Kidney tubule cell (primary cell): Measurements from ENCODE around the gene MAST2.
"Not testable (repeated sequence)": the region's sequence is repeated elsewhere in the genome, so short reads cannot be mapped to it uniquely, and the experiment has no call there.

Experiments used
- DNase-seq: peaks from one replicate; pipeline ENCODE4 v3.0.0-alpha.2; 2018; ENCODE audit warnings: low spot score

The MAST2 gene

DNA sequence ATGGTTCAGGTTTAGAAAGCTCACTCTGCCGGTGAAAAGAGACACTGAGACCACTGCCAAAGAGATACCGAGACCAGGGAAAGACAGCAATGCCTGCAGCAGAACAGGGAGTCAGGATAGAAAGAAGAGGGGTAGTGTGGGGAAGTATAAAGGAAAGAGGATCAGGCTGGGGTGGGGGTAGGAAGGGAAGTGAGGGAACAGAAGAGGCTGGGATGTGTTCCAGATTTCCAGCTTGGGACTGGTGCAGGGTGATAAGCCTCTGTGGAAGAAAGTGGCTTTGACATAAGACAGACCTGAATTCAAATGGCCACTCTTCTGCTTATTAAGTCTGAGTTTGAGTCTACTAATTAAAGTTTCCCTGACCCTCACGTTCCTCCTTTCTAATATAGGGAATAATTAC lies 223.1 kb downstream of the MAST2 start:
- DNase-seq, result no peak

DNA sequence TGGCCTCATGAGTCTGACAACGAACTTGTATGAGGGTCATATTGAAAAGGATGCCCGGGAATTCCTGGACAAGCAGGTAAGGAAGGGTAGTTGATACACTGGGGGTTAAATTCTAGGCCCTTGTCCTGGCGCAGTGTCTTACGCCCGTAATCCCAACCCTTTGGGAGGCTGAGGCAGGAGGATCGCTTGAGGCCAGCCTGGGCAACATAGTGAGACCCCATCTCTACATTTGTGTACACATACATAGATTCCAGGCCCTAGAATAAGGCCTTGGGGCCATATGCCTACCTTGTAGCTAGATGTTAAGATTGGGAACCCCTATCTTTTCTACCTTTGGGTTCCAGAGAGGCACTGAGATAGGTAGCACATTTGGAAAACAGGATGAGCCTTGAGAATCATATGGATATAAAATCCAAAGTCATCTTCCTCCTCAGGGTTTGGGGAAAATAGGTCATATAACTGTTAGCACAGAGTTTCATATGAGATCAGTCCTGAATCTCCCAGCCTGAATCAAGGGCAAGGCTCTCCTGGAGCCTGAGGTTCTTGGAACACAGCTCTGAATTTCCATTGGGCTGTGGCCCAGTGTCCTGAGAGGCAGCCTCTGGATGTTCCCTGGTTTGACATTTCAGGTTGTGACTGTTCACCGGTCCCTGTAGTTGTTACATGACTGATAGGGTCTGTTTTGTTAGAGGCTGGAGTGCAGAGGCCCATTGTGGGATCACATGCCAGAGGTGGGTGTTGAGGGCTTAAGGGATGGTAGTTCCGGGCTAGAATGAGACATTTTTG lies 224.6 kb downstream of the MAST2 start:
- no peak for DNase-seq

DNA sequence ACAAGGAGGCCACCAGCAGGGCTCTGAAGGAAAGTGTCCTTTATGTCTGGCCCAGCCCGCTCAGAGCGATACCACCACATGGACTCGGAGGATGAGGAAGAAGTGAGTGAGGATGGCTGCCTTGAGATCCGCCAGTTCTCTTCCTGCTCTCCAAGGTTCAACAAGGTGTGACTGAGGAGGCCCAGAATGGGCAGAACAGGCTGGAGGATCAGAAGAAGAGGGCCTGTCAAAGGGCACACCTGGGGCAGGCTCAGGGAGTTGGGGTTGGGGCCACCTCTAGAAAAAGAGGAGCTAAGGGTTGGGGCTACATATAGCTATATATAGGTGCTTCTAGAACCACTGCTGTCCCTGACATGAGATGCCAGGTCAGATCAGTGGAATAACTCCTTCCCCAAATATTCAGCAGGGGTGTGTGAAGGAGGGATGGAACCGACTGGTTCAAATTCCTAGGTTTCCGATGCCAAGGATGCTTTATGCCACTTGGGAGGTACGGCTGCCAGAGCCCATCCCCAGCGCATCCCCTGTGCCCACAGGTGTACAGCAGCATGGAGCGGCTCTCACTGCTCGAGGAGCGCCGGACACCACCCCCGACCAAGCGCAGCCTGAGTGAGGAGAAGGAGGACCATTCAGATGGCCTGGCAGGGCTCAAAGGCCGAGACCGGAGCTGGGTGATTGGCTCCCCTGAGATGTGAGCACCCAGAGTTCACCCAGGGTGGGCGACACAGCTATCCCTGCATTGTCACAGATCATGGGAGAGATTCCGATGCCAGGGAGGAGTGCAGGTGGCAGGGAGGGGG lies 226.9 kb downstream of the MAST2 start:
- no peak for DNase-seq

DNA sequence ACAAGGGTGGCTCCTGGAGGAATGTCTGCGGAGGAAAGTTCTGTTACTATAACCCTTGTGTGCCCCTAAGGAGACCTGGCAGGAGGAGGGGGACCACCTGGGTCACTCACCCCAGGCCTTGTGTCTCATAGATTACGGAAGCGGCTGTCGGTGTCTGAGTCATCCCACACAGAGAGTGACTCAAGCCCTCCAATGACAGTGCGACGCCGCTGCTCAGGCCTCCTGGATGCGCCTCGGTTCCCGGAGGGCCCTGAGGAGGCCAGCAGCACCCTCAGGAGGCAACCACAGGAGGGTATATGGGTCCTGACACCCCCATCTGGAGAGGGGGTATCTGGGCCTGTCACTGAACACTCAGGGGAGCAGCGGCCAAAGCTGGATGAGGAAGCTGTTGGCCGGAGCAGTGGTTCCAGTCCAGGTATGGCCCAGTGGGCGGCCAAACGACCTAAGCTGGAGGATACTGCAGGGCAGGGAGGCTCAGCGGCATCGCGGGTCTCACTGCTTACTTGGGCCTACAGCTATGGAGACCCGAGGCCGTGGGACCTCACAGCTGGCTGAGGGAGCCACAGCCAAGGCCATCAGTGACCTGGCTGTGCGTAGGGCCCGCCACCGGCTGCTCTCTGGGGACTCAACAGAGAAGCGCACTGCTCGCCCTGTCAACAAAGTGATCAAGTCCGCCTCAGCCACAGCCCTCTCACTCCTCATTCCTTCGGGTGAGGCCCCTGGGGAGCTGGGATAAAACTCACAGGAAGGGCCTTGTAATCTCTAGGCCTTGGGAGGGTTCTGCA lies 227.7 kb downstream of the MAST2 start:
- DNase-seq, result no peak

DNA sequence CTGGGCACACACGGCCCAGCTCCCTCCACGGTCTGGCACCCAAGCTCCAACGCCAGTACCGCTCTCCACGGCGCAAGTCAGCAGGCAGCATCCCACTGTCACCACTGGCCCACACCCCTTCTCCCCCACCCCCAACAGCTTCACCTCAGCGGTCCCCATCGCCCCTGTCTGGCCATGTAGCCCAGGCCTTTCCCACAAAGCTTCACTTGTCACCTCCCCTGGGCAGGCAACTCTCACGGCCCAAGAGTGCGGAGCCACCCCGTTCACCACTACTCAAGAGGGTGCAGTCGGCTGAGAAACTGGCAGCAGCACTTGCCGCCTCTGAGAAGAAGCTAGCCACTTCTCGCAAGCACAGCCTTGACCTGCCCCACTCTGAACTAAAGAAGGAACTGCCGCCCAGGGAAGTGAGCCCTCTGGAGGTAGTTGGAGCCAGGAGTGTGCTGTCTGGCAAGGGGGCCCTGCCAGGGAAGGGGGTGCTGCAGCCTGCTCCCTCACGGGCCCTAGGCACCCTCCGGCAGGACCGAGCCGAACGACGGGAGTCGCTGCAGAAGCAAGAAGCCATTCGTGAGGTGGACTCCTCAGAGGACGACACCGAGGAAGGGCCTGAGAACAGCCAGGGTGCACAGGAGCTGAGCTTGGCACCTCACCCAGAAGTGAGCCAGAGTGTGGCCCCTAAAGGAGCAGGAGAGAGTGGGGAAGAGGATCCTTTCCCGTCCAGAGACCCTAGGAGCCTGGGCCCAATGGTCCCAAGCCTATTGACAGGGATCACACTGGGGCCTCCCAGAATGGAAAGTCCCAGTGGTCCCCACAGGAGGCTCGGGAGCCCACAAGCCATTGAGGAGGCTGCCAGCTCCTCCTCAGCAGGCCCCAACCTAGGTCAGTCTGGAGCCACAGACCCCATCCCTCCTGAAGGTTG lies 231.4 kb downstream of the MAST2 start:
- DNase-seq, result no peak

DNA sequence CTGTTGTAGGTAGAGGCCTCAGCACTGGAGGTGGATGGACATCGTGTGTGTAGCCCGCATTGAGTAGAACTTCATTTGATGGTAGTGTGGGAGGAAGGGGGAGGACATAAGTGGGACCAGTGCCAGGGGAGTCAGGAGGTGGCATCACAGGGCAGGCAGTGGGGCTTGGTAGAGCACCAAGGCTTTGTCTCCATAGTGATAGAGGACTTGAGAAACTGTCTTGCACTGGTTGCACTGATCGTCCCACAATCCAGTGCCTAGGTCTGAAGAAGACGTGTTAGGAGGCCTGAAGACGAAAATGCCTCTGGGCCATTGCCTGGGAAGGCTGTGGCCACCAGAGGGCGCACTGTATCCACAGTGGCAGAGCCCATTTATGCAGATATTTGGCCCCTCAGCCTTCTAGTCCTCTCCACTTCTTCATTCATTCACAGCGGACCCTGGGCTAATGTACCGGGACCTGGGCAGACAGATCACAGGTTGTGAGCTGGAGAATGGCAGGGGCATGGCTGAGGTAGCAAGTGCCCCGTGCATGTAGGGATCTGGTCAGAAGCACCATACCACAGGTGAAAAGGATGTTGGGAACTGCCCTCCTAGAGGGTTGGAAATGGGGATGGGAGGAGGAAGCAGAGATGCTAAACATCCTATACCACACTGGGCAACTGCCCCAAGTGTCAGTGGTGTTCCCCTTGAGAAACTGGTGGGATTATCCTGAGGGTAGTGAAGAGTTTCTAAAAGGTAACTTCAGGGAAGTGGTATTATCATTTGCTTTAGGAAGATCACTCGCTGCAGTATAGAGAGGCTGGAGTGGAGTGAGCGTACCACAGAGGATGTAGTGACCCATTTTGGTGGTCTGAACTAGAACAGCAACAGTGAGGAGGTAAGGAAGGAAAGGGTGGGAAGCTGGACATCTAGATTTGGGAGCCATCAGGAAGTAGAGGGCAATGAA lies 233.8 kb downstream of the MAST2 start:
- peak; percentile 79 for DNase-seq

DNA sequence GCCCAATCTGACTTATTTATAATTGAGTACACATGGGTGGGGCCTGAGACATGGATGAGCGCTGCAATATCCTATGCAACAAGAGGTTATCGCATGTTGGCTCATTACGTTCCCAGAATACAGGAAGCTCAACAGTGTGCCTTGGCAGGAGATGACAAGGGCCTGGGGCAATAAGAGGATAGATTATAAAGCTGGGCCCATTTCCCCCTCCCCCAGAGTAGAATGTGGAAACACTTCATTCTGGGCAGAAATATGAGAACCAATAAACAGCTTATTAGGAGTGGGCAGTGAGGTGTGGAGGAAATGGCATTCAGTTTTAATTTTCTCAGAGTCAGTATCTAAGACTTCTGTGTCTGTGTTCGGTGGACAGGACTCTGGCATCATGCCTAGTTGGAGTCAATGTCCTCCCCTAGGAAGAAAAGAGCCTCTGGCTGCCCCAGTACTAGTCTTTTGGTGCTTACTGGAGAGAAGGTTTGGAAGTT lies 236.2 kb downstream of the MAST2 start:
- DNase-seq, result peak; percentile 41

DNA sequence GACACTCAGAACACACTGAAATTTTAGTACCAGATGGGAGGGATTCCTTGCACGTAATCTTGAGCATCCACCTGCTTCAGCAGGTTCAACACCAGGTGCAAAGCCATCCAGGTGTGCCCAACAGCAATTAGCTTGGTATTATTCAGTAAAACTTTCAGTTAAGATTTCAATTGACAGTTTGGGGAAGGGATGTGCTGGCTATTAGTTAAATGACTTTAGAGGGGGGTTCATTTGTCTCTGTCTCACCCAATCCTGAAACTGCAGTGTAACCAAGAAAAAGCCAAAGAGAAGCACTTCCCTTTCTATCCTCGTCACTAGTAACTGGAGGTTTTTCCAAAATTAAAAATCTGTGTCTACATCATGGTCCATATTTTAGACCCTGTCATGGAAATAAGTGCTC lies 238.1 kb downstream of the MAST2 start:
- DNase-seq, result no peak

DNA sequence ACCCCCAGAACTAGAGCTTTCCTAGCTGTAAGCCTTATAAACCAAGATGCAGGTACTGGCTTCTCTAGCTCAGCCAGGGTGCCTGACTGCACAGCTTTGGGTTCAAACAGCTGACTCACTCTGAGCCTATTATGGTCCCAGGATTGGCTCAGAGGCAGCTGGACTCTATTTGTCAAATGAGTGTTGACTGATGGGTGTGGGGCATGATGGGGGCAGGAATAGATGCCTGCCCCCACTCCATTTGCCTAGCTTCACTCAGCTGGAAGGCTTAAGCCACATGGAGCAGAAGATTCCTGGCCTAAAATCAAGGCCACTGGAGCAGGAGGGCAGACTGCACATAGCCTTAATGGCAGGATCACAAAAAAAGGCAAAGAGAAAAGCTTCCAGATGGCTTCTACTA lies 238.6 kb downstream of the MAST2 start:
- DNase-seq, result no peak

DNA sequence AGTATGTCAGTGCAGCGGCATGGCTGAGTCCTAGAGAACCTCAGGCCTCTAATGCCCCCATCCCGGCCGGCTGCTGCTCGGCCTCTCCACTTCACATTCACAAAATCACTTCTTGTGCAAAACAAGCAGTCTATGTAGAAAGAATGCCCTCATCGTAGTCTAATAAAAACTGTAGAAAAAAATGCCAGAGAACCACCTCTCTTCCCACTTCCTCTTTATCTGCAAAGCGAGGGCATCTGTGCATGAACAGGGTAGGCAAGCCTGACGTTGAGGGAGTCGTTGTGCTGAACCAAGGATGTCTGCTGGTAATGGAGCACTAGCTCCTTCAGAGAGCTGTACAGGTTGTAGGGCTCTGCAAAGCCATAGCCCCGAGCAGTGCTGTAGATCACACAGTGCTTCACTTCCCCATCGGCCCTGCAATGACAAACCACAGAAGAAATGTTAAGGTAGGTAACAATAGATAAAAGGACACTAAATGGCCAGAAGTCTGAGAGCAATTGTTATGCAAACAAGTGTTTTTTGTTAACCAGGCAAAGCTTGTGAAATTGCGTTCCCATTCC lies 240.1 kb downstream of the MAST2 start:
- no peak for DNase-seq

DNA sequence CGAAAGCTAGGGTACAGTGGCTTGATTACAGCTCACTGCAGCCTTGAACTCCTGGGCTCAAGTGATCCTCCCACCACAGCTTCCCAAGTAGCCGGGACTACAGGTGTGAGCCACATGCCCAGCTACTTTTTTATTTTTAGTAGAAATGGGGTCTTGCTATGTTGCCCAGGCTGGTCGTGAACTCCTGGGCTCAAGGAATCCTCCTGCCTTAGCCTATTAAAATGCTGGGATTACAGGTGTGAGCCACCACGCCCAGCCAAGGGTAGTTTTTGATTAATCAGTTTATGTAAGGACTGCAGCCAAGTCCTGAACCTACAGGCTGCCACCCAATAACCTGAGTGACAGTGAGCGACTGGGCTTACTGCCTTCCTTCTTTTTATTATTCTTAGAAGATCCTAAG lies 240.7 kb downstream of the MAST2 start:
- no peak for DNase-seq

DNA sequence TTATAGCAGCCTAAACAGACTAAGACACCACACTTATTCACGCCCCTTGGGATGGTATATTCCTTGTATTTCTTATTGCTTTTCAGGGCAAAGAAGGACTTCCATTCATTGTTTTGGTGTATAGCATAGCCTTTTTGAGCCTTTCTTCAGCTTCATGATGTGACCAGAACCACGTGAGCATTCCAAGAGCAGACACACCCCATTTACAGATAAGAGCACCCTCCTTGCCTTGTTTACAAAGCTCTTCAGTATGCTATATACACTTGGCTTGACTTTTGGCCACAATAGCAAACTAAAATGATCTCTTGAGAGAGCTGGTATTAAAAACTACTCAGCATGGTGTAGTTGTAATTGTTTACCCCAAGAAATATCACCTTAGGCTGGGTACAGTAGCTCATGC lies 250.3 kb downstream of the MAST2 start:
- DNase-seq, result no peak

DNA sequence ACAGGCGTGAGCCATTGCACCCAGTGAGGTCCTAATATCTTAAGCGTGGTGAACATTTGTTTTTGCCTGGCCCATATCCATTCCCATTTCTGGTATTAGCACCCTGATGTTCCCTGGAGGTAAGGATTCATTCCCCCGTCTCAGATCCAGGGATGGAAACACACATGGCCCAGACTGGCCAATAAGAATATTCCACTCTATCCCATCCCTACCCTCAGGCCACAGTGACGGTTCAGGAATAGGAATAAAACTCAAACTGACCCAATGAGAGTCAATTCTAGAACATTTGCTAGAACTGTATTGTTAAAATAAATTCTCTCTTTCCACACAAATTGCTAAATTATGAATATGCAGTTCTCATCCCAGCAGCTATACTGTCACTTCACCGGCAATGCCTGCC lies 252.9 kb downstream of the MAST2 start:
- DNase-seq, result no peak

DNA sequence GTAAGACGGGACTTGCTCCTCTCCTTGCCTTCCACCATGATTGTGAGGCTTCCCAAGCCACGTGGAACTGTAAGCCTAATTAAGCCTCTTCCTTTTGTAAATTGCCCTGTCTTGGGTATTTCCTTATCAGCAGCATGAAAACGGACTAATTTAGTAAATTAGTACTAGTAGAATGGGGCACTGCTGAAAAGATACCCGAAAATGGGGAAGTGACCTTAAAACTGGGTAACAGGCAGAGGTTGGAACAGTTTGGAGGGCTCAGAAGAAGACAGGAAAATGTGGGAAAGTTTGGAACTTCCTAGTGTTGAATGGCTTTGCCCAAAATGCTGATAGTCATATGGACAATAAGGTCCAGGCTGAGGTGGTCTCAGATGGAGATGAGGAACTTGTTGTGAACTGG lies 253.8 kb downstream of the MAST2 start:
- not testable (repeated sequence) for DNase-seq

DNA sequence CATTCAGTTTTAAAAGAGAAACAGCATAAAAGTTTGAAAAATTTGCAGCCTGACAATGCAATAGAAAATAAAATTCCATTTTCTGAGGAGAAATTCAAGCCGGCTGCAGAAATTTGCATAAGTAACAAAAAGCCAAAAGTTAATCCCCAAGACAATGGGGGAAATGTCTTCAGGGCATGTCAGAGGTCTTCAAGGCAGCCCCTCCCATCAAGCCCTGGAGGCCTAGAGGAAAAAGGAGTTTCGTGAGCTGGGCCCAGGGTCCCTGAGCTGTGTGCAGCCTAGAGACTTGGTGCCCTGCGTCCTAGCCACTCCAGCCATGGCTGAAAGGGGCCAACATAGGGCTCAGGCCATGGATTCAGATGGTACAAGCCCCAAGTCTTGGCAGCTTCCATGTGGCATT lies 254.4 kb downstream of the MAST2 start:
- no peak for DNase-seq

DNA sequence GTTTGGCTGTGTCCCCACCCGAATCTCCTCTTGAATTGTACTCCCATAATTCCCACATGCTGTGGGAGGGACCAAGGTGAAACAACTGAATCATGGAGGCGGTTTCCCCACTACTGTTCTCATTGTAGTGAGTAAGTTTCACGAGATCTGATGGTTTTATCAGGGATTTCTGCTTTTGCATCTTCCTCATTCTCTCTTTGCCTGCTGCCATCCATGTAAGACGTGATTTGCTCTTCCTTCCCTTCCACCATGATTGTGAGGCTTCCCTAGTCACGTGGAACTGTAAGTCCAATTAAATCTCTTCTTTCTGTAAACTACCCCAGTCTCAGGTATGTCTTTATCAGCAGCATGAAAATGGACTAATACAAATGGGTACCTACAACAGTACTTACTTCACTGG lies 255.5 kb downstream of the MAST2 start:
- DNase-seq, result no peak

DNA sequence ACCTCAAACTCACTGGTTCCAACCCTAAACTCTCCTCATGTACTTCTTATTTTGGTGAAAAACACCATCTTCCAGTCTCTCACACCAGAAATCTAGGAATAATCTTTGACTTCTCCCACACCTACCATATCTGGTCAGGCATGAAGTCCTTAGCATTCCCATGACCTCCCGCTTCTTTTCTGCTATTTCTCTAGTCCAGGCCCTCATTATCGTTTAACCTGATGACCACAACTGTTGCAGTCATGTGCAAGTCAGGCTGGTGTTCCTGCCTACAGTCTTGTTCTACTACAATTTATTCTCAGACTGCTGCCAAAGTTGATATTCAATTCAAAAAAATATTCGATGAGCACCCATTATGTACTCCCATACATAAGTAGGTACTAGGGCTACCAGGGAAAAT lies 257.7 kb downstream of the MAST2 start:
- peak; percentile 50 for DNase-seq

DNA sequence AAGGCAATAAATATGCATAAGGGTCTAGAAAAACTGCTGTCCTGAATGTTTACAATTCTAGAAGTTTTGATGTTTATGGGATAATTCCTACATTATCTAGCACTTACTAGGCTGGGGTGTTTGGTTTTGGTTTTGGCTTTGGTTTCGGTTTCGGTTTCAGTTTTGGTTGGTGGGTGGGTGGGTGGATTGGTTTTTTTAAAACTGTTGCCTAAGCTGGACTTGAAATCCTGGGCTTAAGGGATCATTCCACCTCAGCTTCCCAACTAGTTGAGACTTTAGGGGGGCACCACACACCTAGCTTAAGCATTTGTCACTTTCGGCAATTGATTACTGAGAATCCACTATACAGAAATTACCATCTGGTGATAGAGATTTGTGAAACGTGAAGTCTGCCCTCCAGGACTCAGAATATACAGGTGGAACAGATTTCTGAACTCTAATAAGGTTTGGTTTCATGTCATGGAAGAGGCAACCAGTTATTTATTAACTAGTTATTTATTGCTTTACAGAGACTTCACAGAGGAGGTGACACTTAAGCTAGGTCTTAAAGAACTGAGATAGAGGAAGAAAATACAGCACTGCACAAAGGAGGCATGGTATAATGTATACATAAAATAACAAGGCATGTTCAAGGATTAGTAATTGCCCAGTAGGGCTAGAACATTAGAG lies 259.4 kb downstream of the MAST2 start:
- DNase-seq, result peak; percentile 44

DNA sequence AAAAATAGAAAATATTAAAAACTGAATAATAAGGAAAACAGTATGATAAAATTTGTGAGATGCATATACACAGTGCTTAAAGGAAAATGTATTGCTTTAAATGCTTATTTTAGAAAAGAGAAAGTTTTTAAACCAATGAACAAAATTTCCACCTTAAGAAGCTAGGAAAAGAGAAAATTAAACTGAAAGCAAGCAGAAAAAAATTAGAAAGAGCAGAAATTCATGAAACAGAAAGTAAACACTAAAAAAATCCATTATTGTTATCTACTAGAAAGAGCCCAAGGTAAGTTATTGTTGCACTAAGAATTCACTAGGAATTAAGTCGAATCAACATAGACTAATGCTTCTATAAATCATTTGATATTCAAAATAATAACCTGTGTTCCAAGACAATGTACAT lies 261.3 kb downstream of the MAST2 start:
- no peak for DNase-seq
